Esophagus (tissue), 2 donors: Measurements from ENCODE around the gene RPS6KL1. TPM values are rescaled to one million over a fixed set of nuclear protein-coding genes. Genes with fewer than 3 reads are reported as not detected.

Source experiments
- polyA plus RNA-seq, 2 donors: library from polyadenylated mRNA; stranded (reverse); fragments of 200-250 nt; gene quantifications; one replicate each; pipeline ENCODE4 v1.2.3, GENCODE V29; 2013
- donor health status: healthy with polysubstance abuse.
- donor health status: Bipolar disorder and iron deficiency.

Gene RPS6KL1
- polyA plus RNA-seq, 2 donors = 2.8 to 3.0 TPM

Other genes with a start within 250 kb of the RPS6KL1 start
- gene AREL1, start 210.2 kb downstream of the RPS6KL1 start, polyA plus RNA-seq = 1 to 10 TPM; 8.0 to 9.3 TPM
- gene FCF1, start 210.1 kb downstream of the RPS6KL1 start, polyA plus RNA-seq = 10 to 100 TPM in 1 of 2 donors, 1 to 10 TPM in 1; 4.4 to 19.8 TPM
- gene YLPM1, start 159.9 kb downstream of the RPS6KL1 start, polyA plus RNA-seq = 10 to 100 TPM; 10.4 to 13.0 TPM
- gene PROX2, start 47.1 kb downstream of the RPS6KL1 start, polyA plus RNA-seq = not detected
- 10 to 100 TPM; 31.0 to 56.5 TPM for gene DLST, start 41.3 kb downstream of the RPS6KL1 start, polyA plus RNA-seq
- gene PGF, start 32.3 kb upstream of the RPS6KL1 start, polyA plus RNA-seq = 1 to 10 TPM; 2.4 to 2.5 TPM
- gene EIF2B2, start 79.7 kb upstream of the RPS6KL1 start, polyA plus RNA-seq = 10 to 100 TPM; 13.3 to 42.9 TPM
- gene MLH3, start 128.2 kb upstream of the RPS6KL1 start, polyA plus RNA-seq = 1 to 10 TPM; 8.0 to 9.0 TPM
- 10 to 100 TPM; 12.0 to 24.1 TPM for gene ACYP1, start 140.8 kb upstream of the RPS6KL1 start, polyA plus RNA-seq
- 1 to 10 TPM in 1 of 2 donors, under 1 TPM in 1; 0.88 to 3.3 TPM for gene ZC2HC1C, start 146.4 kb upstream of the RPS6KL1 start, polyA plus RNA-seq
- 10 to 100 TPM; 18.6 to 27.8 TPM for gene NEK9, start 203.8 kb upstream of the RPS6KL1 start, polyA plus RNA-seq